Measurements from ENCODE around the gene GOLGA3.

GOLGA3 gene

GRCh38 chr12:132720606-132721345, 107.9 kb downstream of the GOLGA3 start:
- no peak for DNase-seq (ENCODE audit: low spot score)

GRCh38 chr12:132719954-132720324, 108.7 kb downstream of the GOLGA3 start:
- DNase-seq (ENCODE audit: low spot score) = no peak

- DNase-seq (ENCODE audit: low spot score) = no peak
These were observed 109.3 kb downstream of the GOLGA3 start for GRCh38 chr12:132719141-132719953.

Data from left forelimb (tissue), 1 donor.